HG03097 (cell line): ENCODE data around the gene DCDC2C.

Experiments
- ATAC-seq: cut with Tn5 transposase; IDR thresholded peaks from one replicate; pipeline ENCODE4 v1.9.1; 2021; ENCODE audit not compliant: unreplicated experiment, low FRiP score

Gene DCDC2C

GRCh38 chr2:3672861-3673678 is 30.3 kb upstream of the DCDC2C start:
- ATAC-seq, result no peak

- ATAC-seq, result no peak
These were observed 29.1 kb upstream of the DCDC2C start for GRCh38 chr2:3674066-3674845.

GRCh38 chr2:3675687-3676086 is 27.7 kb upstream of the DCDC2C start:
- no peak for ATAC-seq

- ATAC-seq, result no peak
These were observed 25.9 kb upstream of the DCDC2C start for GRCh38 chr2:3677436-3677835.

- ATAC-seq, result no peak
These were observed 25.2 kb upstream of the DCDC2C start for GRCh38 chr2:3678212-3678611.

GRCh38 chr2:3679180-3679579 is 24.2 kb upstream of the DCDC2C start:
- ATAC-seq, result no peak

- no peak for ATAC-seq
These were observed 23.6 kb upstream of the DCDC2C start for GRCh38 chr2:3679616-3680393.

- no peak for ATAC-seq
These were observed 22.6 kb upstream of the DCDC2C start for GRCh38 chr2:3680548-3681345.

- no peak for ATAC-seq
These were observed 21.8 kb upstream of the DCDC2C start for GRCh38 chr2:3681625-3682024.

GRCh38 chr2:3682811-3683210 is 20.6 kb upstream of the DCDC2C start:
- no peak for ATAC-seq

- no peak for ATAC-seq
These were observed 19.5 kb upstream of the DCDC2C start for GRCh38 chr2:3683748-3684454.

GRCh38 chr2:3689998-3690748 is 13.2 kb upstream of the DCDC2C start:
- ATAC-seq, result no peak

GRCh38 chr2:3692375-3692774 is 11.0 kb upstream of the DCDC2C start:
- no peak for ATAC-seq

- no peak for ATAC-seq
These were observed 6.8 kb upstream of the DCDC2C start for GRCh38 chr2:3696545-3696944.

- no peak for ATAC-seq
These were observed 2.3 kb upstream of the DCDC2C start for GRCh38 chr2:3701071-3701470.

GRCh38 chr2:3703757-3704355 is 481 bp downstream of the DCDC2C start:
- no peak for ATAC-seq

- no peak for ATAC-seq
These were observed 1.3 kb downstream of the DCDC2C start for GRCh38 chr2:3704692-3705091.

- no peak for ATAC-seq
These were observed 2.4 kb downstream of the DCDC2C start for GRCh38 chr2:3705782-3706181.

GRCh38 chr2:3706892-3707291 is 3.5 kb downstream of the DCDC2C start:
- no peak for ATAC-seq
